Activated CD8-positive, alpha-beta T cell treated with anti-CD3 and anti-CD28 coated beads for 36 hours (primary cell): ENCODE data around the gene KCNIP4. TPM values are rescaled to one million over a fixed set of nuclear protein-coding genes. Genes with fewer than 3 reads are reported as not detected.

Experiments
- ATAC-seq: fragments of 200-7000 bp; cut with Tn5 transposase; one replicate; pipeline ENCODE4 v1.10.0; 2021; ENCODE audit warnings: mild to moderate bottlenecking, moderate library complexity
- CTCF ChIA-PET: fragments of 350-600 bp; sonication (Branson Sonifier 250); formaldehyde crosslinking; loops from one replicate; lab custom pipeline; 2021; ENCODE audit warnings: antibody characterized with exemption; lab: Charles Lee
- POLR2A ChIA-PET: fragments of 350-600 bp; sonication (Branson Sonifier 250); formaldehyde crosslinking; loops from one replicate; lab custom pipeline; 2021; ENCODE audit warnings: antibody characterized with exemption; lab: Charles Lee
- DNase-seq: peaks from one replicate; pipeline ENCODE4 v3.0.0-alpha.2; 2020
- H3K27ac Mint-ChIP-seq: one replicate; pipeline ENCODE4 v1.8.0; 2021; ENCODE audit warnings: mild to moderate bottlenecking, mixed read lengths
- H3K27me3 Mint-ChIP-seq: one replicate; pipeline ENCODE4 v1.8.0; 2021; ENCODE audit warnings: mixed read lengths
- H3K36me3 Mint-ChIP-seq: one replicate; pipeline ENCODE4 v1.8.0; 2021; ENCODE audit warnings: low read depth, mixed read lengths
- H3K4me1 Mint-ChIP-seq: one replicate; pipeline ENCODE4 v1.8.0; 2021; ENCODE audit warnings: low read depth, mixed read lengths
- H3K4me3 Mint-ChIP-seq: one replicate; pipeline ENCODE4 v1.8.0; 2021; ENCODE audit warnings: mild to moderate bottlenecking, moderate library complexity, mixed read lengths
- H3K9me3 Mint-ChIP-seq: one replicate; pipeline ENCODE4 v1.8.0; 2021; ENCODE audit warnings: mixed read lengths
- CTCF ChIP-seq: fragments of 200-600 bp; IDR thresholded peaks from one replicate; pipeline ENCODE4 v1.8.0; 2022; ENCODE audit warnings: antibody characterized with exemption, mild to moderate bottlenecking
- intact Hi-C: fragments of 100-400 bp; cut with micrococcal nuclease; formaldehyde crosslinking; loops from one replicate; pipeline ENCODE4 v1.10.0; 2022
- total RNA-seq, 2 experiments: library from RNA; stranded (reverse); gene quantifications; one replicate each; pipeline ENCODE4 v1.2.3, GENCODE V29; 2021

Gene KCNIP4
- total RNA-seq, 2 experiments from 2014 or later: not detected

DNA sequence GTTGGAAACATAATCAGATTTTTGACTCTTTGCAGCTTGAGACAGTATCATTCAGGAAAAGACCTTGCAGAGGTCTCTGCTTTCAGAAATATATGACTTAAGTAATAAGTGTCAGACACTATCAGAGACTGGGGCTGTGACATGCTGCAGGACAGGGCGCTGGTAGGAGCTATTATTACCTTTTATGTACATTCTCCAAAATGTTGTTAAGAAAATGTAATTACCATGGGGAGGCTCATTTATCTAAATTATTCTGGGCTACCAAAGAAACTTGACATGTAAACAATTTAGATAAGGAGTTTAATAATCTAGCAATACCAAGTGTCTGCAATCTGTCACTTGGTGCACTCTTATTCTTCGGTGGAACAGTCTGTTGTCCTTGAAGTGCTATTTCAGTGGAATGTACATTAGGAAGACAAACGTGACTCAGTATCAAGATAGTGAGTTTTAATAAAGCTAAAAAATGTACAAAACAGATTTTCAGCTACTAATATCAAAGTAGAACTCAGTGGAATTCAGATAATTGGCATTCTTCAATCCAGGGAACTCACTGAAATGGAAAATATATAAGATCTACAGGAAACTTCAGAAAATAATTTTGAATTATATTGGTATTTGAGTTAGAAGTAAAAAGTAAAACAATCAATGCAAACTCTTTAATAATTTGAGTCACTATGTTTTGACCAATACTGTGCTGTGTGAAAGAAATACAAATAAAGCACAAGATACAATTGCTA is 214.5 kb downstream of the KCNIP4 start:
- no peak for TF ChIP-seq CTCF
- ATAC-seq (no peak), DNase-seq (no peak)
- Mint-ChIP-seq H3K9me3 (no peaks in the 10 kb centered on the region), H3K36me3 (no peaks in the 10 kb centered on the region), H3K4me1 (no peaks in the 10 kb centered on the region), H3K27me3 (no peaks in the 10 kb centered on the region), H3K27ac (no peak overlapping the region), H3K4me3 (no peak overlapping the region)
- ChIA-PET POLR2A (no interaction called here), CTCF (no interaction called here)
- intact Hi-C loops: no loop called here

DNA sequence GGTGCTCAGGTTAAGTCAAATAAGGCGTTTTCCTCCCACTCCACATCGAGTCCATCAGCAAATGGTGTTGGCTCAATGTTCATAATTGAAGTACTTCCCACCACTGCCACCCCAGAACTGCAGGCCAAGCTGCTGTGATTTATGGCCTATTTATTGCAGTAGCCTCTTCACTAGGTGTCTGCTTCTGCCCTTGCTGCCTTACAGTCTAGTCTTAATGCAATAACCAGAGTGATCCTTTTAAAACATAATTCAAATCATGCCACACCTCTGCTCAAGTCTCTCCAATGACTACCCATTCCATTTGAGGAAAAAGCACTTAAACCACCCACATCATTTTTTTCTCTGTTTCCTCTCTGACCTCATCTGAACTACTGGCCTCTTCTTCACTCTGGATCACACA is 220.3 kb downstream of the KCNIP4 start:
- Mint-ChIP-seq H3K4me3 (no peak overlapping the region), H3K36me3 (no peaks in the 10 kb centered on the region), H3K27ac (no peak overlapping the region), H3K27me3 (peaks cover 2% of the 10 kb centered on the region), H3K4me1 (no peaks in the 10 kb centered on the region), H3K9me3 (no peaks in the 10 kb centered on the region)
- TF ChIP-seq CTCF: no peak
- DNase-seq (no peak), ATAC-seq (no peak)
- intact Hi-C loops: no loop called here
- CTCF ChIA-PET: no interaction called here
- POLR2A ChIA-PET: no interaction called here

DNA sequence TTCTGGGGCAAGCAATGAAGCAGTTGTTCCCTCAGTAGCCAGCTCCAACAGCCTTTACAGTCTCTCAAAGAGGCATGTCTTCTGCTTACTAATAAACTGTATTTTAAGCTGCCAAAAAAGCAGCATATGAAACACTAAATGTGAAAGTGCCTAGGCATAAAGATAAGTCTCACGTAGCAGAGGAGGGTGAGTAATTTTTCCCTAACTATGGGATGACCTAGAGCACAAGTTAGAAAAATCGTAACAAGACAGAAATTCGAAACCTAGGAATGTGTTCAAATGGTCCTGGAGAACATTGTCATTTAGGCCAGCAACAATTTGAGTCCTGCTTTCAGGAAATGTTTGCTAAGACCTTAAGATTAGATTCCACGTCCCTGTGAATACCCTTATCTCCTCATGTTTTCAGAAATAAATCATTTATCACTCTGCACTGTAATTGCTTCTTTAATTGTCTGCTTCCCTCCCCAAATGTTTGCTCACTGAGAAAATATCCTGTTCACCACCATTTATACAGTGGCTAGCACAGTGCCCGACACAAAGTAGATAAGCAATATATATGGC is 222.2 kb downstream of the KCNIP4 start:
- Mint-ChIP-seq H3K9me3 (no peaks in the 10 kb centered on the region), H3K4me3 (no peak overlapping the region), H3K27ac (no peak overlapping the region), H3K4me1 (no peaks in the 10 kb centered on the region), H3K36me3 (no peaks in the 10 kb centered on the region), H3K27me3 (peaks cover 2% of the 10 kb centered on the region)
- intact Hi-C loops: no loop called here
- ChIA-PET CTCF (interaction anchor here (1.1 kb wide), 1 partner anchor 39 kb away, joined by 3 read pairs; no protein-coding TSS in a partner anchor), POLR2A (no interaction called here)
- ATAC-seq (no peak), DNase-seq (no peak)
- TF ChIP-seq CTCF: no peak

GRCh38 chr4:21722157-21722839 is 226.3 kb downstream of the KCNIP4 start:
- no peak for ATAC-seq
- TF ChIP-seq CTCF: no peak

DNA sequence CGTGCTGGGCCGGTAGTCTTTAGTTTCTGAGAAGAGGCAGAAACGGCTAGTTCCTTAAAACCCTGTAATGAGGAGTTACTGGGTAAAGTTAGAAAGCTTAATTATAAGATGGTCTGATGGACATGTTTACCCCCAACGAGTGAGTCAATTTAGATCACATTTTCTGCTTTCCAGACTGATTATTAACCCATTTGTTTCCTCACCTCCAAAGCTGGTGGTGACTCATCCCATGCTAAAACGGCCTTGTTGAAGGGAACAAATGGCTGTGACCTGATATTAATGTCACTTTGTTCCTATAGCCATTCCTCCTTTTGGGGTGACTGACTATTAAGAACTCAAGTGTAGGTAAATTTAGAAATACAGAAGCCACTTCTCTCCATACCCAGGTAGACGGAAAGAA is 232.0 kb downstream of the KCNIP4 start:
- DNase-seq: no peak
- intact Hi-C loops: no loop called here
- CTCF ChIA-PET: no interaction called here
- ATAC-seq: no peak
- Mint-ChIP-seq H3K4me3 (no peak overlapping the region), H3K27me3 (no peaks in the 10 kb centered on the region), H3K36me3 (no peaks in the 10 kb centered on the region), H3K27ac (no peak overlapping the region), H3K9me3 (no peaks in the 10 kb centered on the region), H3K4me1 (no peaks in the 10 kb centered on the region)
- TF ChIP-seq CTCF: no peak
- POLR2A ChIA-PET: no interaction called here

More at GRCh38 chr4:21722157-21722839, 226.3 kb downstream of the KCNIP4 start:
- no peaks in the 10 kb centered on the region for H3K36me3 Mint-ChIP-seq
- CTCF ChIA-PET: no interaction called here
- POLR2A ChIA-PET: no interaction called here
- H3K27me3 Mint-ChIP-seq: no peaks in the 10 kb centered on the region
- no peak overlapping the region for H3K27ac Mint-ChIP-seq
- intact Hi-C loops: no loop called here
- no peaks in the 10 kb centered on the region for H3K9me3 Mint-ChIP-seq
- H3K4me1 Mint-ChIP-seq: no peaks in the 10 kb centered on the region
- H3K4me3 Mint-ChIP-seq: no peak overlapping the region
- DNase-seq: no peak
